GM20000 (cell line): Measurements from ENCODE around the gene ZNF732.
A peak's percentile ranks its signal among the peaks of the same experiment; 100 is the strongest.
"Not testable (repeated sequence)": the region's sequence is repeated elsewhere in the genome, so short reads cannot be mapped to it uniquely, and the experiment has no call there.

Experiments
- DNase-seq: peaks from one replicate; pipeline ENCODE4 v3.0.0; 2012; ENCODE audit warnings: low spot score
- CTCF ChIP-seq: IDR thresholded peaks from 2 replicates; pipeline ENCODE4 v1.5.1; 2012; ENCODE audit warnings: mild to moderate bottlenecking, control low read depth; ENCODE audit errors: extremely low read depth, missing control alignments

Gene ZNF732

GRCh38 chr4:336099-336892 is 31.0 kb upstream of the ZNF732 start:
- no peak for TF ChIP-seq CTCF
- DNase-seq: peak; percentile 62

- no peak for DNase-seq
- TF ChIP-seq CTCF: no peak
These were observed 30.2 kb upstream of the ZNF732 start for GRCh38 chr4:335515-335914.

GRCh38 chr4:328729-329128 is 23.5 kb upstream of the ZNF732 start:
- no peak for TF ChIP-seq CTCF
- no peak for DNase-seq

- DNase-seq: no peak
- TF ChIP-seq CTCF: no peak
These were observed 9.1 kb upstream of the ZNF732 start for GRCh38 chr4:314296-314903.

GRCh38 chr4:309807-310206 is 4.5 kb upstream of the ZNF732 start:
- no peak for TF ChIP-seq CTCF
- DNase-seq: no peak

- DNase-seq: peak; percentile 24
- TF ChIP-seq CTCF: no peak
These were observed 1.3 kb upstream of the ZNF732 start for GRCh38 chr4:306551-306961.

- DNase-seq: not testable (repeated sequence)
These were observed 758 bp downstream of the ZNF732 start for GRCh38 chr4:304516-304915.

GRCh38 chr4:302381-302780 is 2.9 kb downstream of the ZNF732 start:
- TF ChIP-seq CTCF: no peak
- DNase-seq: no peak
